Sigmoid colon (tissue), 4 donors: ENCODE data around the gene ABLIM2.

Experiments
- POLR2A ChIP-seq, 2 donors: fragments of 450-650 bp; IDR thresholded peaks; one replicate each; pipeline ENCODE4 v1.6.1; 2016; ENCODE audit warnings: antibody characterized with exemption in 2 of 2, mild to moderate bottlenecking in 2 of 2, moderate library complexity in 2 of 2
- POLR2AphosphoS5 ChIP-seq, 4 donors: sonication (generic); formaldehyde crosslinking; IDR thresholded peaks; one replicate each; pipeline ENCODE4 v1.6.1; 2017; ENCODE audit warnings: antibody characterized with exemption in 4 of 4
- TF ChIP-seq, protein P1 (sequence below), 4 experiments: fragments of 450-650 bp in 3 of 4; fragments of 200-600 bp in 1 of 4; IDR thresholded peaks; one replicate each; pipeline ENCODE4 v1.5.1; 2016 to 2019; ENCODE audit warnings: antibody characterized with exemption in 4 of 4, mild to moderate bottlenecking in 3 of 4, moderate library complexity in 2 of 4

- TF ChIP-seq, protein P1, sequence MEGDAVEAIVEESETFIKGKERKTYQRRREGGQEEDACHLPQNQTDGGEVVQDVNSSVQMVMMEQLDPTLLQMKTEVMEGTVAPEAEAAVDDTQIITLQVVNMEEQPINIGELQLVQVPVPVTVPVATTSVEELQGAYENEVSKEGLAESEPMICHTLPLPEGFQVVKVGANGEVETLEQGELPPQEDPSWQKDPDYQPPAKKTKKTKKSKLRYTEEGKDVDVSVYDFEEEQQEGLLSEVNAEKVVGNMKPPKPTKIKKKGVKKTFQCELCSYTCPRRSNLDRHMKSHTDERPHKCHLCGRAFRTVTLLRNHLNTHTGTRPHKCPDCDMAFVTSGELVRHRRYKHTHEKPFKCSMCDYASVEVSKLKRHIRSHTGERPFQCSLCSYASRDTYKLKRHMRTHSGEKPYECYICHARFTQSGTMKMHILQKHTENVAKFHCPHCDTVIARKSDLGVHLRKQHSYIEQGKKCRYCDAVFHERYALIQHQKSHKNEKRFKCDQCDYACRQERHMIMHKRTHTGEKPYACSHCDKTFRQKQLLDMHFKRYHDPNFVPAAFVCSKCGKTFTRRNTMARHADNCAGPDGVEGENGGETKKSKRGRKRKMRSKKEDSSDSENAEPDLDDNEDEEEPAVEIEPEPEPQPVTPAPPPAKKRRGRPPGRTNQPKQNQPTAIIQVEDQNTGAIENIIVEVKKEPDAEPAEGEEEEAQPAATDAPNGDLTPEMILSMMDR (IDR thresholded peaks at IDR 0.05), result no peak
- TF ChIP-seq POLR2A (IDR thresholded peaks at IDR 0.05) (no peak), POLR2AphosphoS5 (IDR thresholded peaks at IDR 0.05) (no peak)
These were observed 195.8 kb downstream of the ABLIM2 start for GRCh38 chr4:7962609-7963508.
